Neutrophil (primary cell): ENCODE results near the gene TUBA3D.
"Not testable (repeated sequence)": the region's sequence is repeated elsewhere in the genome, so short reads cannot be mapped to it uniquely, and the experiment has no call there.

ENCODE experiments used
- H3K27ac ChIP-seq: fragments of 200-600 bp; sonication (generic); 2 replicates; pipeline ENCODE4 v1.5.1; 2016; ENCODE audit warnings: mild to moderate bottlenecking, moderate library complexity
- H3K27me3 ChIP-seq: fragments of 200-600 bp; sonication (generic); 2 replicates; pipeline ENCODE4 v1.6.0; 2016; ENCODE audit warnings: mild to moderate bottlenecking
- H3K36me3 ChIP-seq: fragments of 200-600 bp; sonication (generic); 2 replicates; pipeline ENCODE4 v1.5.1; 2017
- H3K4me1 ChIP-seq, 2 experiments: fragments of 200-600 bp in 1 of 2; sonication (generic) in 1 of 2; 1 replicate in 1 of 2; 2 replicates in 1 of 2; pipeline versions ENCODE4 v1.5.1 to v1.6.1; 2013 to 2016; ENCODE audit warnings: low read depth in 1 of 2, low read length in 1 of 2, mild to moderate bottlenecking in 1 of 2, moderate library complexity in 1 of 2; ENCODE audit not compliant: control insufficient read depth in 1 of 2, insufficient read depth in 1 of 2
- H3K4me3 ChIP-seq, 2 experiments: fragments of 200-600 bp in 1 of 2; sonication (generic) in 1 of 2; 1 replicate in 1 of 2; 2 replicates in 1 of 2; pipeline ENCODE4 v1.5.1; 2013 to 2016; ENCODE audit warnings: low read depth in 1 of 2, low read length in 1 of 2, mild to moderate bottlenecking in 1 of 2, moderate library complexity in 1 of 2
- H3K9me3 ChIP-seq: fragments of 200-600 bp; sonication (generic); 2 replicates; pipeline ENCODE4 v1.5.1; 2016

The TUBA3D gene

GRCh38 chr2:131454914-131455313 lies 21.0 kb upstream of the TUBA3D start:
- H3K36me3 ChIP-seq, H3K4me1 ChIP-seq, H3K27ac ChIP-seq, H3K9me3 ChIP-seq, H3K4me3 ChIP-seq: not testable (repeated sequence)
- peaks cover 21% of the 10 kb centered on the region for H3K27me3 ChIP-seq

GRCh38 chr2:131467722-131468121 lies 8.2 kb upstream of the TUBA3D start:
- peaks cover 13% of the 10 kb centered on the region for H3K36me3 ChIP-seq
- not testable (repeated sequence) for H3K4me1 ChIP-seq, H3K27ac ChIP-seq

GRCh38 chr2:131470944-131471343 lies 5.0 kb upstream of the TUBA3D start:
- not testable (repeated sequence) for H3K4me3 ChIP-seq, H3K27me3 ChIP-seq
- peaks cover 11% of the 10 kb centered on the region for H3K36me3 ChIP-seq

More at GRCh38 chr2:131467722-131468121, 8.2 kb upstream of the TUBA3D start:
- H3K9me3 ChIP-seq, H3K4me3 ChIP-seq, H3K27me3 ChIP-seq: not testable (repeated sequence)

GRCh38 chr2:131471624-131472023 lies 4.3 kb upstream of the TUBA3D start:
- H3K36me3 ChIP-seq: peaks cover 11% of the 10 kb centered on the region
- not testable (repeated sequence) for H3K9me3 ChIP-seq, H3K4me1 ChIP-seq, H3K27me3 ChIP-seq, H3K27ac ChIP-seq, H3K4me3 ChIP-seq

More at GRCh38 chr2:131470944-131471343, 5.0 kb upstream of the TUBA3D start:
- H3K27ac ChIP-seq, H3K4me1 ChIP-seq, H3K9me3 ChIP-seq: not testable (repeated sequence)

- H3K27me3 ChIP-seq, H3K27ac ChIP-seq, H3K9me3 ChIP-seq, H3K36me3 ChIP-seq, H3K4me1 ChIP-seq, H3K4me3 ChIP-seq: not testable (repeated sequence)
Observed at GRCh38 chr2:131473266-131473665, 2.7 kb upstream of the TUBA3D start.

- not testable (repeated sequence) for H3K9me3 ChIP-seq, H3K27ac ChIP-seq, H3K4me3 ChIP-seq, H3K27me3 ChIP-seq, H3K4me1 ChIP-seq, H3K36me3 ChIP-seq
Observed at GRCh38 chr2:131476363-131476762, 444 bp downstream of the TUBA3D start.

- not testable (repeated sequence) for H3K27me3 ChIP-seq, H3K4me1 ChIP-seq, H3K4me3 ChIP-seq, H3K36me3 ChIP-seq, H3K9me3 ChIP-seq, H3K27ac ChIP-seq
Observed at GRCh38 chr2:131477227-131477626, 1.3 kb downstream of the TUBA3D start.

GRCh38 chr2:131478074-131478849 lies 2.3 kb downstream of the TUBA3D start:
- H3K4me1 ChIP-seq, H3K27ac ChIP-seq, H3K36me3 ChIP-seq, H3K9me3 ChIP-seq, H3K27me3 ChIP-seq, H3K4me3 ChIP-seq: not testable (repeated sequence)

- not testable (repeated sequence) for H3K27me3 ChIP-seq, H3K4me1 ChIP-seq
Observed at GRCh38 chr2:131478850-131479461, 3.0 kb downstream of the TUBA3D start.

GRCh38 chr2:131480351-131480750 lies 4.4 kb downstream of the TUBA3D start:
- peaks cover 18% of the 10 kb centered on the region for H3K36me3 ChIP-seq
- not testable (repeated sequence) for H3K9me3 ChIP-seq, H3K4me3 ChIP-seq, H3K27ac ChIP-seq, H3K4me1 ChIP-seq, H3K27me3 ChIP-seq

More at GRCh38 chr2:131478850-131479461, 3.0 kb downstream of the TUBA3D start:
- H3K27ac ChIP-seq, H3K4me3 ChIP-seq, H3K9me3 ChIP-seq: not testable (repeated sequence)
- peaks cover 13% of the 10 kb centered on the region for H3K36me3 ChIP-seq

- not testable (repeated sequence) for H3K4me3 ChIP-seq, H3K4me1 ChIP-seq, H3K9me3 ChIP-seq, H3K27me3 ChIP-seq, H3K27ac ChIP-seq
- H3K36me3 ChIP-seq: peaks cover 23% of the 10 kb centered on the region
Observed at GRCh38 chr2:131482506-131483155, 6.7 kb downstream of the TUBA3D start.

GRCh38 chr2:131483981-131484820 lies 8.3 kb downstream of the TUBA3D start:
- not testable (repeated sequence) for H3K27ac ChIP-seq, H3K27me3 ChIP-seq, H3K9me3 ChIP-seq, H3K4me1 ChIP-seq, H3K4me3 ChIP-seq
- H3K36me3 ChIP-seq: peaks cover 30% of the 10 kb centered on the region

- not testable (repeated sequence) for H3K27ac ChIP-seq, H3K4me1 ChIP-seq, H3K4me3 ChIP-seq, H3K9me3 ChIP-seq, H3K27me3 ChIP-seq
- H3K36me3 ChIP-seq: peaks cover 30% of the 10 kb centered on the region
Observed at GRCh38 chr2:131484906-131485460, 9.1 kb downstream of the TUBA3D start.
